ENCODE results near the gene ELFN1. TPM values are rescaled to one million over a fixed set of nuclear protein-coding genes. Genes with fewer than 3 reads are reported as not detected.

ELFN1 gene
- total RNA-seq, 1 donor from 2014 or later: 12.0 TPM

DNA sequence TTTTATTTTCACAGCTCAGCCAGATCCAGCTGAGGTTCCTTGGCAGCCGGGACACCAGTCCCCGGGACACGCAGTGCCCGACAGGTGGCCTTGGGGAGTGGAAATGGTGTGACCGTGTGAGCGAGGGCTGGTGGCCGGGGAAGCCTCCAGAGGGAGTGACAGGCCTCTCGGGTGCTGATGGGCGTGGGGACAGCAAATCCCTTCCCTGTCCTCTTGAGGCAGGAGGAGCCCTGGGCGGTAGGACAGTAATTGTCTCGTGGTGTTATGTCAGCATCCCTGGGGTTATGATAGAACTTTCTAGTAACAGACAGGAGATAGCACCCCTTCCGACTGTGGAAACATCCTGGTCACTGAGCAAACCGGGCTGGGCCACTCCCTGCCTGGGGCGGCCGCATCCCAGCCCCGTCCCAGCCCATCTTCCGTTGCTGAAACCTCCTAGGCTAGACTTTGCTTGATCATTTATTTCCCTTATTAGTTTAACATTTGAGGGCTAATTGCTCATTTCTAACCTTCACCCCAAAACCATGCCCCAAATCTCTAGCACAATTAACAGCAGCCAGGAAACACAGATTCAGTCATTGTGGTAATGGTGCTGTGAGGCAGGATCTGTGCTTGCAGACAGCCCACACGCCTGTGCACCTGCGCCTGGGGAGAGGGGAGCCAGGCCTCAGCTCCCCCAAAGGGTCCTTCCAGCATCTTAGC, 63.3 kb downstream of the ELFN1 start:
- intact Hi-C loops (cut with micrococcal nuclease): no loop called here
- DNase-seq: peak; percentile 54
- peak; percentile 82 for ATAC-seq

- peak; percentile 17 for DNase-seq
- no peak for ATAC-seq
- intact Hi-C loops (cut with micrococcal nuclease): no loop called here
Observed at GRCh38 chr7:1733908-1734730, 64.0 kb downstream of the ELFN1 start.

- intact Hi-C loops (cut with micrococcal nuclease): no loop called here
- ATAC-seq: no peak
- DNase-seq: peak; percentile 20
Observed at GRCh38 chr7:1735262-1735661, 65.2 kb downstream of the ELFN1 start.

DNA sequence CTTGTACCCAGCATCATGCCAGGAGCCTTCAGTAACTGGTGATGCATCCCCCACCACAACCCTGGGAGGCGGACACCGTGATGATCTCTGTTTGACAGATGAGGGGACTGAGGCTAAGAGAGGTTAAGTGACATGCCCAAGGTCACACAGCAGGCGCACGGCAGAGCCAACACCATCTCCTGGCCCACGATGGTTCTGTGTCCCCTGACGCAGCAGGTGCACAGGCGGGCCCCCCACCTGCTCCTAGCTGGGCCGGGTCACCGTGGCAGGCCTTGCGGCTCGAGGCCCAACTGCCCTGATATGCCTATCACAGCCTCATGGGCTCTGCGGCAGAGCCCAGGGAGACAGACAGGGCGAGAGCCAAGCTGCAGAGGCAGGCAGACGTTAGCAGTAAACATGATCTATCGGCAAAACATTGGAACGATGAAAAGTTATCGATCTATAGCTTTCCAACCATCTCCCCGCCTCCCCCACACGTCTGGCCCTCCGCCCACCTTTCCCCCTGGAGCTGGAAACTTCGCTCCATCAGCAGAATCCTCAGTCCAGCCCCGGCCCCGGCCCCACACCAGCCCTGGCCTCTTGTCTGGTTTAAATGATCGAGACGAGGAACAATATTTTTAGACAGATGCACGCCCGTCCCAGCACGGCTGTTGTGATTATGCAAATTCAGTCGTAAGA, 65.9 kb downstream of the ELFN1 start:
- peak; percentile 11 for DNase-seq
- intact Hi-C loops (cut with micrococcal nuclease): no loop called here
- ATAC-seq: no peak

DNA sequence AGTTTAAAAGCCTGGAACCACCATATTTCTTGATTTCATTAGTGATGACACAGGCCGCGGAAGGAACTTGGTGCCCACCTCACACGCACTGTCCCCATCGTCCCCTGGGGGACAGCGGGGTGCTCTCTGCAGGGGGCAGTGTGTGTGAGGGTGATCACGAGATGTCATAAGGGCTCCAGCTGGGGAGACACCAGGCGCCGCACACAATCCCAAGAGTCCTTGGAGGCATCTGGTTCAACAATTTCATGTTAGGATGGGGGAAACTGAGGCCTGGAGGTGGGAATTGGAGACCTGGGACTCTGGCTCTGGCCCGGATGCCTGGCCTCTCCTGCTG, 66.4 kb downstream of the ELFN1 start:
- DNase-seq (peak; percentile 23), ATAC-seq (no peak)
- intact Hi-C loops (cut with micrococcal nuclease): no loop called here

- intact Hi-C loops (cut with micrococcal nuclease): no loop called here
- DNase-seq (no peak), ATAC-seq (no peak)
Observed at GRCh38 chr7:1736830-1737229, 66.8 kb downstream of the ELFN1 start.

GRCh38 chr7:1737523-1737922, 67.4 kb downstream of the ELFN1 start:
- ATAC-seq (no peak), DNase-seq (peak; percentile 16)
- intact Hi-C loops (cut with micrococcal nuclease): no loop called here

GRCh38 chr7:1737956-1738355, 67.9 kb downstream of the ELFN1 start:
- intact Hi-C loops (cut with micrococcal nuclease): no loop called here
- ATAC-seq (no peak), DNase-seq (no peak)

DNA sequence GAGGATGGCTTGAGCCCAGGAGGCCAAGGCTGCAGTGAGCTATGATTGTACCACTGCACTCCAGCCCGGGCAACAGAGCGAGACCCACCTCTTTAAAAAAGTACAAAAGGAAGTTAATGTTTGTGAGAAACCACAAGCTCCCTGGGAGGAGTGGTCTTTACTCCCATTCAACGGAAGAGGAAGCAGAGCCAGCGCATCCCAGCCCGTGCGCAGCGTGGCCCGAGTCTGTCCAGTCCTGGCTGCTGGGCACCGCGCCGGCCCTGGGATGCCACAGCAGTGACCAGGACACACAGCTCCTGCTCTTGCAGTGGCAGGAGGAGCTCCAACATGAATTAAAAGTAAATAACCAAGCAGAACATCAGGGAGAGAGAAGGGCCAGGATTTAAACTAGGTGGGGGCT, 68.4 kb downstream of the ELFN1 start:
- ATAC-seq (no peak), DNase-seq (peak; percentile 28)
- intact Hi-C loops (cut with micrococcal nuclease): no loop called here

GRCh38 chr7:1738956-1739355, 68.9 kb downstream of the ELFN1 start:
- intact Hi-C loops (cut with micrococcal nuclease): no loop called here
- DNase-seq (peak; percentile 20), ATAC-seq (no peak)

- no peak for ATAC-seq
- DNase-seq: no peak
- intact Hi-C loops (cut with micrococcal nuclease): no loop called here
Observed at GRCh38 chr7:1739593-1739992, 69.5 kb downstream of the ELFN1 start.

- ATAC-seq (no peak), DNase-seq (peak; percentile 20)
- intact Hi-C loops (cut with micrococcal nuclease): no loop called here
Observed at GRCh38 chr7:1740214-1740613, 70.1 kb downstream of the ELFN1 start.

GRCh38 chr7:1741246-1741645, 71.2 kb downstream of the ELFN1 start:
- no peak for ATAC-seq
- peak; percentile 16 for DNase-seq
- intact Hi-C loops (cut with micrococcal nuclease): no loop called here

- DNase-seq (peak; percentile 56), ATAC-seq (peak; percentile 55)
- intact Hi-C loops (cut with micrococcal nuclease): no loop called here
Observed at GRCh38 chr7:1741751-1742554, 71.9 kb downstream of the ELFN1 start.

DNA sequence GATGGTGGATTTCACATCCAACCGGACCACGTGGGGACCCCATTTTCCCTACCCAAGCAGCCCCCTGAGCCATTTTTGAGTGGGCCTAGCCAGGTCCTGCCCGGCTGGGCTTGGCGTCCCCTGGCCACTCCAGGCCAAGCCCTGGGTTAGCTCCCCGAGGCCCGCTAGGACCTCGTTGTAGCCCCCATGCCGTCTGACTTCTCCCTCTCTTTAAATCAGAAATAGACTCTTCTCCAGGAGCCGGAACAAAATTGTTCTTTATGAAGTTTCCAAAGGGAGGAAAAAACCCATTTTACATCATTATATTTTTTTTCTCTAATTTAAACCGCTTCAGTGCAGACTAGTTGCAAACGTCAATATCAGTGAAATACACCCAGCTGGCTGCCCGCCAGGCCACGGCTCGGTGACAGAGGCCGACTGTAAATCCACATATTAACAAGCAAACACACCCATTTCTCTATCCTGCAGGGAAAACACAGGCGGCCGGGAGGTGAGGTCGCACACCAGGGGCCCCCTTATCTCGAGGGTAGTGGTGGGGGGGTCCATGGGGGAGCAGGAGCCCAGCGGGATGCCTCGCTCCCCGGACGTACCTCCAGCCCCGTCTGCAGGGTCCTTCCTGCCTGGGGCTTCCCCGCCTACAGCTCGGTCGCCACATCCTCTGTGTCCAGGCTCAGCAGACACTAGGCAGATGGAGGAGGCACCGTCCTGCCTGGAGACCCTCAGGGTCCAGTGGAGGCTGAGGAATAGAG, 72.7 kb downstream of the ELFN1 start:
- ATAC-seq: peak; percentile 25
- peak; percentile 82 for DNase-seq
- intact Hi-C loops (cut with micrococcal nuclease): no loop called here

DNA sequence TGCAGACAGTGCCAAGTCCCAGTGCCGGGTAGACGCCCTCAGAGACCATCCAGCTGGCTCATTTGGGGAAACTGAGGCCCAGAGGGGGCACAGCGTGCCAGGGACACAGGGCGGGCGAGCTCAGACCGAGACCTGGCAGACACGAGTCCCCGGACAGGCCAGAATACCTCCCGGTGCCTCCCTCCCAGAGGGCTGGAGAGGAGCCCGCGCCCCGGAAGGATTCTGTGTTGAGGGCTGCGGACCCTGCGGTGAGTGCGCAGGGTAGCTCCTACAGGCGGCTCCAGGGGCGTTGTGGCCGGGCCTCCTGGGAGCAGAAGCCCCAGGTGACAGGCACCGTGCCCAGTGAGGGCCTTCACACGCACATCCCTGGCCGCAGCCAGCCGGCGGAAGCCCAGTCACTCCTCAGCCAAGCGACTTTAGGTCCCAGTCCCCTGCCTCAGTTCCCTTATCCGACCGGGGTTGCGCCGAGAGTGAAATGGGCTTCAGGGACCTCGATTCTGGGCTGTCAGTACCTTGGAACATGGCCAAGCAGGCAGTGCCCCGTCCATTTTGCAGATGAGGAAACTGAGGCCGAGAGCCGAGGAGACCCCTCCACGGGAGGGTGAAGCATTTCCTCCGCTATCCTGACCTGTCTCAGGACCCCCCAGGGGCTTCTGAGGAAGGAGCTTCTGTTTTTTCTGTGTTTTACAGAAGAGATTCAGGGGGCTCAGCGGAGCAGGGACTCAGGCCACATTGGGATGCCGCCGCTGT, 73.6 kb downstream of the ELFN1 start:
- ATAC-seq (no peak), DNase-seq (no peak)
- intact Hi-C loops (cut with micrococcal nuclease): no loop called here

GRCh38 chr7:1744296-1745017, 74.4 kb downstream of the ELFN1 start:
- intact Hi-C loops (cut with micrococcal nuclease): no loop called here
- ATAC-seq (no peak), DNase-seq (no peak)

Measured in left ventricle myocardium superior (tissue), 1 donor.